NT2/D1 (cell line): Measurements from ENCODE around the gene MSMP.

ENCODE experiments used
- SUZ12 ChIP-seq: IDR thresholded peaks from 2 replicates; pipeline ENCODE4 v1.6.1; 2011; ENCODE audit not compliant: insufficient read length, insufficient read depth; ENCODE audit errors: extremely low read depth
- YY1 ChIP-seq: IDR thresholded peaks from 2 replicates; pipeline ENCODE4 v1.6.1; 2011; ENCODE audit not compliant: insufficient read length, insufficient read depth
- ZNF274 ChIP-seq: IDR thresholded peaks from 2 replicates; pipeline ENCODE4 v1.6.1; 2011; ENCODE audit warnings: mild to moderate bottlenecking, low read depth, low read length

DNA sequence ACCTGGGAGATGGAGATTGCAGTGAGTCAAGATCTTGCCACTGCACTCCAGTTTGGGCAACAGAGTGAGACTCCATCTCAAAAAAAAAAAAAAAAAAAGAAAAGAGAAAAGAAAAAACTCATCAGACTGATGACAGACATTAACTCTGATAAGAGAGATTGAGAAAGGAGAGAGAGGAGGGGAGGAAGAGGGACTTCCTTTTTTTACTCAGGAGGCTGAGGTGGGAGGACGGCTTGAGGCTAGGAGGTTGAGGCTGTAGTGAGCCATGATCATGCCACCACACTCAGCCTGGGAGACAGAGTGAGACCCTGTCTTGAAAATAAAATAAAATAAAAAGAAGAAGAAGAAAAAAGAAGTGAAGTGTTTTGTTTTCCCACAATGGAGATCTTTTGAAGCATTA lies 9.7 kb upstream of the MSMP start:
- TF ChIP-seq ZNF274, result no peak
- TF ChIP-seq YY1, result no peak
- no peak for TF ChIP-seq SUZ12
